Neural cell (in vitro differentiated cells): Measurements from ENCODE around the gene C1R.

ENCODE experiments used
- EZH2 ChIP-seq: fragments of 200-600, 300-800 bp; shearing (Covaris generic), sonication (generic); IDR thresholded peaks from 2 replicates; pipeline ENCODE4 v1.6.1; 2014; ENCODE audit warnings: antibody characterized with exemption, low read length, borderline replicate concordance, mild to moderate bottlenecking; ENCODE audit not compliant: insufficient read depth, poor library complexity, severe bottlenecking
- MXI1 ChIP-seq: fragments of 450-650 bp; conservative IDR thresholded peaks from 2 replicates; pipeline ENCODE4 v1.6.1; 2014; ENCODE audit warnings: antibody characterized with exemption, mild to moderate bottlenecking; ENCODE audit not compliant: poor library complexity, severe bottlenecking
- TF ChIP-seq, protein P1 (sequence below): fragments of 450-650 bp; IDR thresholded peaks from 2 replicates; pipeline ENCODE4 v1.5.1; 2014; ENCODE audit warnings: antibody characterized with exemption, mild to moderate bottlenecking, moderate library complexity; ENCODE audit not compliant: poor library complexity, severe bottlenecking

GRCh38 chr12:7078163-7078562 lies 14.1 kb downstream of the C1R start:
- TF ChIP-seq EZH2 (no peak), MXI1 (no peak)
- TF ChIP-seq, protein P1, sequence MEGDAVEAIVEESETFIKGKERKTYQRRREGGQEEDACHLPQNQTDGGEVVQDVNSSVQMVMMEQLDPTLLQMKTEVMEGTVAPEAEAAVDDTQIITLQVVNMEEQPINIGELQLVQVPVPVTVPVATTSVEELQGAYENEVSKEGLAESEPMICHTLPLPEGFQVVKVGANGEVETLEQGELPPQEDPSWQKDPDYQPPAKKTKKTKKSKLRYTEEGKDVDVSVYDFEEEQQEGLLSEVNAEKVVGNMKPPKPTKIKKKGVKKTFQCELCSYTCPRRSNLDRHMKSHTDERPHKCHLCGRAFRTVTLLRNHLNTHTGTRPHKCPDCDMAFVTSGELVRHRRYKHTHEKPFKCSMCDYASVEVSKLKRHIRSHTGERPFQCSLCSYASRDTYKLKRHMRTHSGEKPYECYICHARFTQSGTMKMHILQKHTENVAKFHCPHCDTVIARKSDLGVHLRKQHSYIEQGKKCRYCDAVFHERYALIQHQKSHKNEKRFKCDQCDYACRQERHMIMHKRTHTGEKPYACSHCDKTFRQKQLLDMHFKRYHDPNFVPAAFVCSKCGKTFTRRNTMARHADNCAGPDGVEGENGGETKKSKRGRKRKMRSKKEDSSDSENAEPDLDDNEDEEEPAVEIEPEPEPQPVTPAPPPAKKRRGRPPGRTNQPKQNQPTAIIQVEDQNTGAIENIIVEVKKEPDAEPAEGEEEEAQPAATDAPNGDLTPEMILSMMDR, result no peak
